Fibroblast of lung (primary cell): ENCODE data around the gene INPP5K.

ENCODE experiments used
- CTCF ChIP-seq, 2 donors: IDR thresholded peaks in 1 of 2; conservative IDR thresholded peaks in 1 of 2; 1 replicate in 1 of 2; 2 replicates in 1 of 2; pipeline ENCODE4 v1.5.1; 2011 to 2012; ENCODE audit warnings: low read length in 2 of 2, control low read depth in 1 of 2, inconsistent platforms in 1 of 2, low read depth in 1 of 2, mild to moderate bottlenecking in 1 of 2
- EZH2 ChIP-seq: IDR thresholded peaks from 2 replicates; pipeline ENCODE4 v1.5.1; 2012; ENCODE audit warnings: low read length, control low read depth, mild to moderate bottlenecking; ENCODE audit errors: missing control alignments

- TF ChIP-seq EZH2 (no peak), CTCF (conservative IDR thresholded peaks at IDR 0.05 in 1 of 2, IDR thresholded peaks at IDR 0.05 in 1 of 2; ENCODE audit: low read depth in 1 of 2, low read length in 2 of 2) (no peak)
Measured at GRCh38 chr17:1494203-1494602, 22.2 kb downstream of the INPP5K start.
